ENCODE measurements around the gene SORCS2. TPM values are rescaled to one million over a fixed set of nuclear protein-coding genes. Genes with fewer than 3 reads are reported as not detected.

Gene SORCS2
- polyA plus RNA-seq, 1 donor from 2014 or later: 1.0 TPM

GRCh38 chr4:7222521-7222920 lies 30.2 kb downstream of the SORCS2 start:
- H3K36me3 ChIP-seq (ENCODE audit: insufficient read depth, low read length): no peaks in the 10 kb centered on the region
- no peaks in the 10 kb centered on the region for H3K27me3 ChIP-seq (ENCODE audit: insufficient read depth, low read depth, low read length)
- H3K9ac ChIP-seq (ENCODE audit: low read length): no peak overlapping the region
- no peaks in the 10 kb centered on the region for H3F3A ChIP-seq (ENCODE audit: insufficient read depth, low read length, poor library complexity, severe bottlenecking)
- no peak overlapping the region for H3K4me2 ChIP-seq (ENCODE audit: low read length)
- H3K9me2 ChIP-seq (ENCODE audit: insufficient read depth, low read length): no peaks in the 10 kb centered on the region
- TF ChIP-seq RAD21 (conservative IDR thresholded peaks at IDR 0.05) (no peak), MXI1 (conservative IDR thresholded peaks at IDR 0.05; ENCODE audit: poor library complexity, severe bottlenecking) (no peak), TAF1 (IDR thresholded peaks at IDR 0.05; ENCODE audit: low read depth) (no peak), EP300 (conservative IDR thresholded peaks at IDR 0.05; ENCODE audit: poor library complexity, severe bottlenecking) (no peak), EZH2 (IDR thresholded peaks at IDR 0.05; ENCODE audit: borderline replicate concordance, insufficient read depth, low read length, poor library complexity, severe bottlenecking) (no peak), SMC3 (conservative IDR thresholded peaks at IDR 0.05; ENCODE audit: poor library complexity) (no peak), POLR2AphosphoS5 (IDR thresholded peaks at IDR 0.05) (no peak)
- TF ChIP-seq, protein P1, sequence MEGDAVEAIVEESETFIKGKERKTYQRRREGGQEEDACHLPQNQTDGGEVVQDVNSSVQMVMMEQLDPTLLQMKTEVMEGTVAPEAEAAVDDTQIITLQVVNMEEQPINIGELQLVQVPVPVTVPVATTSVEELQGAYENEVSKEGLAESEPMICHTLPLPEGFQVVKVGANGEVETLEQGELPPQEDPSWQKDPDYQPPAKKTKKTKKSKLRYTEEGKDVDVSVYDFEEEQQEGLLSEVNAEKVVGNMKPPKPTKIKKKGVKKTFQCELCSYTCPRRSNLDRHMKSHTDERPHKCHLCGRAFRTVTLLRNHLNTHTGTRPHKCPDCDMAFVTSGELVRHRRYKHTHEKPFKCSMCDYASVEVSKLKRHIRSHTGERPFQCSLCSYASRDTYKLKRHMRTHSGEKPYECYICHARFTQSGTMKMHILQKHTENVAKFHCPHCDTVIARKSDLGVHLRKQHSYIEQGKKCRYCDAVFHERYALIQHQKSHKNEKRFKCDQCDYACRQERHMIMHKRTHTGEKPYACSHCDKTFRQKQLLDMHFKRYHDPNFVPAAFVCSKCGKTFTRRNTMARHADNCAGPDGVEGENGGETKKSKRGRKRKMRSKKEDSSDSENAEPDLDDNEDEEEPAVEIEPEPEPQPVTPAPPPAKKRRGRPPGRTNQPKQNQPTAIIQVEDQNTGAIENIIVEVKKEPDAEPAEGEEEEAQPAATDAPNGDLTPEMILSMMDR (IDR thresholded peaks at IDR 0.05; ENCODE audit: poor library complexity, severe bottlenecking): no peak
- TF ChIP-seq, protein P2, sequence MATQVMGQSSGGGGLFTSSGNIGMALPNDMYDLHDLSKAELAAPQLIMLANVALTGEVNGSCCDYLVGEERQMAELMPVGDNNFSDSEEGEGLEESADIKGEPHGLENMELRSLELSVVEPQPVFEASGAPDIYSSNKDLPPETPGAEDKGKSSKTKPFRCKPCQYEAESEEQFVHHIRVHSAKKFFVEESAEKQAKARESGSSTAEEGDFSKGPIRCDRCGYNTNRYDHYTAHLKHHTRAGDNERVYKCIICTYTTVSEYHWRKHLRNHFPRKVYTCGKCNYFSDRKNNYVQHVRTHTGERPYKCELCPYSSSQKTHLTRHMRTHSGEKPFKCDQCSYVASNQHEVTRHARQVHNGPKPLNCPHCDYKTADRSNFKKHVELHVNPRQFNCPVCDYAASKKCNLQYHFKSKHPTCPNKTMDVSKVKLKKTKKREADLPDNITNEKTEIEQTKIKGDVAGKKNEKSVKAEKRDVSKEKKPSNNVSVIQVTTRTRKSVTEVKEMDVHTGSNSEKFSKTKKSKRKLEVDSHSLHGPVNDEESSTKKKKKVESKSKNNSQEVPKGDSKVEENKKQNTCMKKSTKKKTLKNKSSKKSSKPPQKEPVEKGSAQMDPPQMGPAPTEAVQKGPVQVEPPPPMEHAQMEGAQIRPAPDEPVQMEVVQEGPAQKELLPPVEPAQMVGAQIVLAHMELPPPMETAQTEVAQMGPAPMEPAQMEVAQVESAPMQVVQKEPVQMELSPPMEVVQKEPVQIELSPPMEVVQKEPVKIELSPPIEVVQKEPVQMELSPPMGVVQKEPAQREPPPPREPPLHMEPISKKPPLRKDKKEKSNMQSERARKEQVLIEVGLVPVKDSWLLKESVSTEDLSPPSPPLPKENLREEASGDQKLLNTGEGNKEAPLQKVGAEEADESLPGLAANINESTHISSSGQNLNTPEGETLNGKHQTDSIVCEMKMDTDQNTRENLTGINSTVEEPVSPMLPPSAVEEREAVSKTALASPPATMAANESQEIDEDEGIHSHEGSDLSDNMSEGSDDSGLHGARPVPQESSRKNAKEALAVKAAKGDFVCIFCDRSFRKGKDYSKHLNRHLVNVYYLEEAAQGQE (IDR thresholded peaks at IDR 0.05; ENCODE audit: borderline replicate concordance): no peak
- H2AFZ ChIP-seq (ENCODE audit: low read depth, low read length): no peak overlapping the region
- H3K27ac ChIP-seq (ENCODE audit: low read length): no peak overlapping the region
- no peaks in the 10 kb centered on the region for H3K79me2 ChIP-seq (replicated peaks; ENCODE audit: insufficient read depth, low read length)
- no peak overlapping the region for H3K4me3 ChIP-seq (ENCODE audit: low read length)
- H4K20me1 ChIP-seq (ENCODE audit: insufficient read depth): no peaks in the 10 kb centered on the region
- no peaks in the 10 kb centered on the region for H3K9me3 ChIP-seq (ENCODE audit: low read length)

DNA sequence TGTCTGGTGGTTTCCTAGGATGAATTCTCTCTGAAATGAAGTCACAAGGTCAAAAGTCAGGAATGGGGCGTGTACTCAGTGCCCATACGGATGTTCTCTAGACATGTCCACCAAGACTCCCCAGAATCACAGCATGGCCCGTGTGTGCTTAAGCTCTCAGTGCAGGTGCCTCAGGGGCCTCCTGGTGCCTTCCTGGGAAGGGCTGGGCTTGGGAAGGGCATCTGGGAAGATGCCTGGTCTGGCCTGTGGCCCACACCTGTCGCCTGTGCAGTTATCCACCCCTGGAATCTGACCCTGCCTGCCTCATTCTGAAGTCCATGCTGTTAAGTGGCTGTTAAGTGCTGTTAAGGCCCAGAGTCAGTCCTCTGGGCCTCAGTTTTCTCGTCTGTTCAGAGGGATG lies 31.2 kb downstream of the SORCS2 start:
- Histone ChIP-seq H4K20me1 (ENCODE audit: insufficient read depth) (no peaks in the 10 kb centered on the region), H3K9me2 (ENCODE audit: insufficient read depth, low read length) (no peaks in the 10 kb centered on the region), H3K27me3 (ENCODE audit: insufficient read depth, low read depth, low read length) (no peaks in the 10 kb centered on the region), H3K79me2 (replicated peaks; ENCODE audit: insufficient read depth, low read length) (no peaks in the 10 kb centered on the region), H3K36me3 (ENCODE audit: insufficient read depth, low read length) (no peaks in the 10 kb centered on the region), H3F3A (ENCODE audit: insufficient read depth, low read length, poor library complexity, severe bottlenecking) (no peaks in the 10 kb centered on the region), H3K27ac (ENCODE audit: low read length) (no peak overlapping the region), H3K9me3 (ENCODE audit: low read length) (no peaks in the 10 kb centered on the region), H2AFZ (ENCODE audit: low read depth, low read length) (no peak overlapping the region), H3K9ac (ENCODE audit: low read length) (no peak overlapping the region), H3K4me3 (ENCODE audit: low read length) (no peak overlapping the region), H3K4me2 (ENCODE audit: low read length) (no peak overlapping the region)
- TF ChIP-seq MXI1 (conservative IDR thresholded peaks at IDR 0.05; ENCODE audit: poor library complexity, severe bottlenecking) (no peak), EP300 (conservative IDR thresholded peaks at IDR 0.05; ENCODE audit: poor library complexity, severe bottlenecking) (no peak), POLR2AphosphoS5 (IDR thresholded peaks at IDR 0.05) (no peak), TAF1 (IDR thresholded peaks at IDR 0.05; ENCODE audit: low read depth) (no peak), RAD21 (conservative IDR thresholded peaks at IDR 0.05) (no peak), EZH2 (IDR thresholded peaks at IDR 0.05; ENCODE audit: borderline replicate concordance, insufficient read depth, low read length, poor library complexity, severe bottlenecking) (no peak), SMC3 (conservative IDR thresholded peaks at IDR 0.05; ENCODE audit: poor library complexity) (no peak)
- TF ChIP-seq, protein P2 (IDR thresholded peaks at IDR 0.05; ENCODE audit: borderline replicate concordance): no peak
- TF ChIP-seq, protein P1 (IDR thresholded peaks at IDR 0.05; ENCODE audit: poor library complexity, severe bottlenecking): no peak

All from neural cell (in vitro differentiated cells).